ENCODE results near the gene SMARCD2. TPM values are rescaled to one million over a fixed set of nuclear protein-coding genes. Genes with fewer than 3 reads are reported as not detected.
"Not testable (repeated sequence)": the region's sequence is repeated elsewhere in the genome, so short reads cannot be mapped to it uniquely, and the experiment has no call there.

The SMARCD2 gene
- total RNA-seq (2014; rRNA removed; shearing (Covaris generic)): 35.7 and 38.5 TPM in 2 replicates

DNA sequence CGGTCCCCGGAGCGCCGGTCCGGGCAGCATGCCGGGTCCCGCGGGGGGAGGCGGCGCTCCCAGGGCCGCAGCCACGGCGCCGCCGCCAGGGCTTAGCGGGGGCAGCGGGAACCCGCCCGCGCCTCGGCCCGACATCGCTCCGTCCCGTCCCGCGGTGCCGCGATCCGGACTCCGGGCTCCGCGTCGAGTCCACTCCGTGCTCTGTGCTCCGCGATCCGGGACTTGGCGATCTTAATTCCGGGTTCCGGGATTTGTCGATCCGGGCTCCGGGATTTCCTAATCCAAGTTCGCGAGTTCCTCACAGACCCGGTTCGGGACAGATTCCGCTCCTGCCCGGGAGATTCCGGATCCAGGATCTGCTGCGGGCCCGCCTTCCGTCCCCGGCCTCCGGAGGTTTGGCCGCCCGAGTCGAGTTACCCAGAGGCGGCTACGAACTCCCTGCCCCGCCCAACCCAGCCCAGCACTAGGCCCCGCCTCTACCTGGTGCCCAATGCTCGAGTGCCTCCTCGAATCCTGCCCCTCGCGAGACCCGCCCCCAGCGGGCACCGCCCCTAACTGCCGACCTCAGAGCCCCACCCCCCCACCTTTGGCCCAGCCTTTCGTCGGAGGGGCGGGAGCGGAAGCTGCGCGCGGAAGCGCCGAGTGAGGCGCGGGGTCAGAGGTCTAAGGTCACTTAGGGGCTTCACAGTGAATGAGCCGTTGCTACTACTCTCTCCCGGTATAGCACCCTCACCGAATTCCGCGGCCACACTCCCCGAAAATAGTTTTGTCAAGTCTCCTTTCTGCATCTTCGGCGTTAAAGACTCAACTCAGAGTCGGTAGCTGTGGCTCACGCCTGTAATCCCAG, at the start of gene SMARCD2:
TSS of gene SMARCD2 (minus strand) at position 146 of the 847 bp plus-strand sequence. CDS start at position 135, 11 bp downstream.
- peak within 1 kb of the TSS; percentile 57 for H3K27ac ChIP-seq
- peak; percentile 97 to 98 for DNase-seq
- H3K9me3 ChIP-seq (replicated peaks): no peaks in the 10 kb centered on the region
- no peaks in the 10 kb centered on the region for H3K36me3 ChIP-seq
- H3K27me3 ChIP-seq: no peaks in the 10 kb centered on the region
- H3K4me3 ChIP-seq: peak within 1 kb of the TSS; percentile 83
- peaks cover 11% of the 10 kb centered on the region; the same call in 1 of the 2 replicates for H3K4me1 ChIP-seq

DNA sequence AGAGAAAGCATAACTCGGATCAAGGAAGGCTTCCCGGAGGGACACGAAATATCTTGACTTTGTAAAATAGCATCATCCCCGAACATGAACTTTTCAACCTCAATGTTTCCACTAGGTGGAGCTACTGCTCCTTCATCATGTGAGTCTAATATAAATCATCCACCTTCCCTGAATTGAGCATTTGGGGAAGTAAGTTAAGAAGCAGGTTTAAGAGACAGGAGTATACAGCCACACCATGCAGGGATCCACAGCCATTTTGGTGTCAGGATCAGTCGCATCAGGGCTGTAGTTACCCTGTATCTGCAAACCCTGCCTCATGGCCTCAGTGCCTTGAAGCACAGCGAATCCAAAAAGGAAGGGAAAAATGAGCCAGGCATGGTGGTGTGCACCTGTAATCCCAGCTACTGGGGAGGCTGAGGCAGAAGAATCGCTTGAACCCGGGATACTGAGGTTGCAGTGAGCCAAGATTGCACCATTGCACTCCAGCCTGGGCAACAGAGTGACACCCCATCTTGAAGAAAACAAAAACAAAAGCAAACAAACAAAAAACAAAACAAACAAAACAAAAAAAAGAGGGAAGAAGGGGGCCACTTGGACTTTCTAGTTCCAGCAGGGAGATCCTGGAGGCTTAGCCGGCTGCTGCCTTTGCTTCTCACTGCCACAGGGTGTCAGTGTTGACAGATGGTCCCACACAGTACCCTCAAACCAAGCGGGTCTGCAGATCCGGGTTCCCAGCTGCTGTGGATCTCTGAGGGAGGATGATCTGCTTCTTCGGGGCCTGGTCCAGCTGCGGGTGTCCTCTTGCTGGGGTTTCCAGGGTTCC, 46.8 kb upstream of the SMARCD2 start:
- not testable (repeated sequence) for H3K27ac ChIP-seq; H3K9me3 ChIP-seq (replicated peaks)
- peak; percentile 39 to 51 for DNase-seq

DNA sequence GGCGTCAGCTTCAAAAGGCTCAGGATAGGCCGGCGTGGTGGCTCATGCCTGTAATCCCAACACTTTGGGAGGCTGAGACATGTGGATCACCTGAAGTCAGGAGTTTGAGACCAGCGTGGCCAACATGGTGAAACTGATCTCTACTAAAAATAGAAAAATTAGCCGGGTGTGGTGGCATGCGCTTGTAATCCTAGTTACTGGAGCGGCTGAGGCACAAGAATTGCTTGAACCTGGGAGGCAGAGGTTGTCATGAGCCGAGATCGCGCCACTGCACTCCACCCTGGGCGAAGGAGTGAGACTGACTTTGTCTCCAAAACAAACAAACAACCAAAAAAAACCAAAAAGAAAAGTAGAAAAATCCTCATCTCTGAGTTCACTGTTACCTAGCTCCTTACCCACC, 42.6 kb upstream of the SMARCD2 start:
- DNase-seq; H3K36me3 ChIP-seq; H3K27ac ChIP-seq; H3K9me3 ChIP-seq (replicated peaks); H3K4me3 ChIP-seq; H3K4me1 ChIP-seq; H3K27me3 ChIP-seq: not testable (repeated sequence)

More for the DNA sequence above, 46.8 kb upstream of the SMARCD2 start:
- not testable (repeated sequence) for H3K4me3 ChIP-seq, H3K27me3 ChIP-seq, H3K4me1 ChIP-seq, H3K36me3 ChIP-seq

DNA sequence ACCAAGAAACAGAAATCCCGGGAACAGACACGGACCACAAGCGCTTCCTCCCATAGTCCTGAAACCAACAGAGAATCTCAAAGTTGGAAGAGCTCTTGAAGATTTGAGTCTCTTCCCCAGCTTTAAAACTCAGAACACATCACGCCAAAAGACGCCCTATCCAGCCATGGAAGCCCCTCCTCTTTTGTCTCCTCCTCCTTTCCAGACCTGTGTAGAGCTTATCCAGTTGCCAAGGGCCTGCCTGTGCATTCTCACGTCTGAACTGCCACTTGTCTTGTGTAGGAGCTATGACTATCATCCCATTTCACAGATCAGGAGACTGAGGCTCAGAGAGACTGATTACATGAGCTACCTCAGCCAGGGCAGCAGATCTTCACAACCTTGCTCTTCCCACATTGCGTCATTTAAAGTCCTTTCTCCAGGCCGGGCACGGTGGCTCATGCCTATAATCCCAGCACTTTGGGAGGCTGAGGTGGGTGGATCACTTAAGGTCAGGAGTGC, 40.2 kb upstream of the SMARCD2 start:
- not testable (repeated sequence) for DNase-seq; H3K4me3 ChIP-seq; H3K27ac ChIP-seq; H3K9me3 ChIP-seq (replicated peaks); H3K27me3 ChIP-seq; H3K36me3 ChIP-seq; H3K4me1 ChIP-seq

DNA sequence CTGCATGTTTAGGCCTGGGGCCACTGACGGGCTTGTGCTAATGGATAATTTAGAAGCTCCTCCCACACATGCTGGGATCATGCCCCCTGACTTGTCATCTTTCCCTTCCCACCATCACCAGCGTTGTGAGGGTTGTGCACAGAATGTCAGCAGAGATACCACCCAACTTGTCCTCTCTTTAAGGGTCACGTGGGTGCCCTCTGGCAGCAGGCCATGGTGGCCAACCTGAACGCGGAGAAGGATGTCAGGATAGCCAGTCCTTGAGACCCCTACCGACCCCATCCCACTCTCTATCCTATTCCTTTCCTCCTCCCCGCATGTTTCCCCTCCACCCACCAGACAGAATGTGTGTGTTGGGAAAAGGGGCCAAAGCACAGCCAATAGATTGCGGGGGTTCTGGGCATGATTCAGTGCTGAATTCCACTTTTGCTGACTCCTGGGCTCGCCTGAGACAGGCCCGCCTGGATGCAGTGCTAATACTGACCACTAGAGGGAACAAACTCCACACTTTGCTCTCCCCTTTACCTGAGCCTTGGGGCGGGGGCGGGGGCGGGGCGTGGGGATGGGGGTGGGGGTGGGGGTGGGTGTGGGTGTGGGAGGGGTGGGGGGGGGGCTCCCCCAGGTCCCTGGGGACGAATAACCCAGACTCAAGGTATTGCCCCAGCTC, 39.6 kb upstream of the SMARCD2 start, which contains the start of gene GH2:
TSS of gene GH2 (minus strand) at position 10 of the 667 bp plus-strand sequence. CDS start 143 bp downstream, outside the sequence.
- peak; percentile 37 to 63 for DNase-seq
- no peak within 1 kb of the TSS for H3K4me3 ChIP-seq
- H3K9me3 ChIP-seq (replicated peaks): no peaks in the 10 kb centered on the region
- H3K27ac ChIP-seq: no peak within 1 kb of the TSS
- no peaks in the 10 kb centered on the region for H3K36me3 ChIP-seq
- H3K27me3 ChIP-seq: no peaks in the 10 kb centered on the region
- no peaks in the 10 kb centered on the region for H3K4me1 ChIP-seq

DNA sequence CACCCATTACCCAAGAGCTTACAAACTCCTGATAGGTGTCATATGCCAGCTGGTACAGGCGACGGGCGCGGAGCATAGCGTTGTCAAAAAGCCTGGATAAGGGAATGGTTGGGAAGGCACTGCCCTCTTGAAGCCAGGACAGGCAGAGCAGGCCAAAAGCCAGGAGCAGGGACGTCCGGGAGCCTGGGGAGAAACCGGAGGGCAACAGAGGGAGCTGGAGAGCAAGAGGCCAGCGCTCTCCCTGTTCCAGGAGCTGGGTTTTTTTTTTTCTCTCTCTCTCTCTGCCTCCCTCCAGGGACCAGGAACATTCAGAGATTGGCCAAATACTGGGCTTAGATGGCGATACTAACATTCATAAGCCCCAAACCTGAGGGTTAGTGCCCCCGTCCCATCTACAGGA, 38.9 kb upstream of the SMARCD2 start:
- H3K4me1 ChIP-seq; DNase-seq; H3K27me3 ChIP-seq; H3K9me3 ChIP-seq (replicated peaks); H3K27ac ChIP-seq; H3K36me3 ChIP-seq; H3K4me3 ChIP-seq: not testable (repeated sequence)

DNA sequence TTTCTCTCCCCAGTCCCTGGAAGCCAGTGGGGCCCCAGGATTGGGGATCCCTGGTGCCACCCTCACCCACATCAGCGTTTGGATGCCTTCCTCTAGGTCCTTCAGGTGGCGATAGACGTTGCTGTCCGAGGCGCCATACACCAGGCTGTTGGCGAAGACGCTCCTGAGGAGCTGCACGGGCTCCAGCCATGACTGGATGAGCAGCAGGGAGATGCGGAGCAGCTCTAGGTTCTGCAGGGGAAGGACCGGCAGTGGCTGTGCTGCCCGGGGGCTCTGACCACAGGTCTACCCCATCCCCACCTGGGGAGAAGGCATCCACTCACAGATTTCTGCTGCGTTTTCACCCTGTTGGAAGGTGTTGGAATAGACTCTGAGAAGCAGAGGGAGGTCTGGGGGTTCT, 38.2 kb upstream of the SMARCD2 start:
- Histone ChIP-seq H3K27me3 (no peaks in the 10 kb centered on the region), H3K9me3 (replicated peaks) (no peaks in the 10 kb centered on the region), H3K4me3 (no peak overlapping the region), H3K27ac (no peak overlapping the region), H3K36me3 (no peaks in the 10 kb centered on the region), H3K4me1 (no peaks in the 10 kb centered on the region)
- DNase-seq: no peak

DNA sequence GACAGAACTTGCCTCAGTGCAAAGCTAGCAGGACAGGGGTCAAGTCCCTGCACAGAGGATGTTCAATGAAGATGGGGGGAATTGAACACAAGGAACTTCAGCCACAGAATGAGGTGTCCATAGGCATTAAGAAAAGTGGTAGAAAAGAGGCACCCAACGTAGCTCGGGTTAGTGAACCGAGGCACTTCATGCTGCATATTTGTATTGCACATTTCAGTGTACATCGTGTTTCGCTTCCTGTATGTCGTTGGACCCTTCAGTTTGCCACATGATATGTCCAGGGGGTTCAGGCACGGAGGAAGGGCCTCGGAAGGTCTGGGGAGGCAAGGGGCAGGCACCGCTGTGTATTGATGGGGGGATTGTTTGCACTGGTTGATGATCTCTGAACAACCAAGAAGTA, 35.9 kb upstream of the SMARCD2 start:
- not testable (repeated sequence) for H3K9me3 ChIP-seq (replicated peaks); H3K4me3 ChIP-seq; H3K27me3 ChIP-seq; H3K36me3 ChIP-seq; H3K4me1 ChIP-seq; H3K27ac ChIP-seq; DNase-seq

DNA sequence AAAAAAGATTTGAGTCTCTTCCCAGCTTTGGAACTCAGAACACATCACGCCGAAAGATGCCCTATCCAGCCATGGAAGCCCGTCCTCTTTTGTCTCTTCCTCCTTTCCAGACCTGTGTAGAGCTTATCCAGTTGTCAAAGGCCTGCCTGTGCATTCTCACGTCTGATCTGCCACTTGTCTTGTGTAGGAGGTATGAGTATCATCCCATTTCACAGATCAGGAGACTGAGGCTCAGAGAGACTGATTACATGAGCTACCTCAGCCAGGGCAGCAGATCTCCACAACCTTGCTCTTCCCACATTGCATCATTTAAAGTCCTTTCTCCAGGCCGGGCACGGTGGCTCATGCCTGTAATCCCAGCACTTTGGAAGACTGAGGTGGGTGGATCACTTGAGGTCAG, 32.2 kb upstream of the SMARCD2 start:
- not testable (repeated sequence) for H3K4me1 ChIP-seq

DNA sequence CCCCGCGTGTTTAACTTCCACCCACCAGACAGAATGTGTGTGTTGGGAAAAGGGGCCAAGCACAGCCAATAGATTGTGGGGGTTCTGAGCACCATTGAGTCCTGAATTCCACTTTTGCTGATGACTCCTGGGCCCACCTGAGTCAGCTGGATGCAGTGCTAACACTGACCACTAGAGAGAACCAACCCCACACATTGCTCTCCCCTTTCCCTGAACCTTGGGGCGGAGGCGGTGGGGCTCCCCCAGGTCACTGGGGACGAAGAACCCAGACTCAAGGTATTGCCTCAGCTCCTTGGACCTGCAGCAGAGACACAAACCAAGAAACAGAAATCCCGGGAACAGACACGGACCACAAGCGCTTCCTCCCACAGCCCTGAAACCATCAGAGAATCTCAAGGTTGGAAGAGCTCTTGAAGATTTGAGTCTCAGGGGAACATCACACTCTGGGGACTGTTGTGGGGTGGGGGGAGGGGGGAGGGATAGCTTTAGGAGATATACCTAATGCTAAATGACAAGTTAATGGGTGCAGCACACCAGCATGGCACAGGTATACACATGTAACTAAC, 31.7 kb upstream of the SMARCD2 start:
- H3K27me3 ChIP-seq; DNase-seq; H3K4me3 ChIP-seq; H3K27ac ChIP-seq; H3K9me3 ChIP-seq (replicated peaks); H3K4me1 ChIP-seq; H3K36me3 ChIP-seq: not testable (repeated sequence)

More for the DNA sequence above, 32.2 kb upstream of the SMARCD2 start:
- not testable (repeated sequence) for H3K4me3 ChIP-seq; H3K9me3 ChIP-seq (replicated peaks); H3K36me3 ChIP-seq; H3K27ac ChIP-seq; DNase-seq; H3K27me3 ChIP-seq

DNA sequence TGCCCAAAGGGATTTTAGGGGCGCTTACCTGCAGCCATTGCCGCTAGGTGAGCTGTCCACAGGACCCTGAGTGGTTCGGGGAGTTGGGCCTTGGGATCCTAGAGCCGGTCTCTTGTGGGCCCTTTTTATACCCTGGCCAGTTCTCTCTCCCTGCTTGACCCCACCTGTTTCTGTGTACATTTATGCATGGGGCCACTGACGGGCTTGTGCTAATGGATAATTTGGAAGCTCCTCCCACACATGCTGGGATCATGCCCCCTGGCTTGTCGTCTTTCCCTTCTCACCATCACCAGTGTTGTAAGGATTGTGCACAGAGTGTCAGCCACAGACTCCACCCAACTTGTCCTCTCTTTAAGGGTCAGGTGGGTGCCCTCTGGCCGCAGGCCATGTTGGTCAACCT, 31.1 kb upstream of the SMARCD2 start, which contains the start of gene CSH2:
TSS of gene CSH2 (minus strand) at position 101 of the 400 bp plus-strand sequence. CDS start at position 38, 63 bp downstream.
- H3K27ac ChIP-seq; H3K4me3 ChIP-seq; DNase-seq; H3K36me3 ChIP-seq; H3K4me1 ChIP-seq; H3K9me3 ChIP-seq (replicated peaks); H3K27me3 ChIP-seq: not testable (repeated sequence)

DNA sequence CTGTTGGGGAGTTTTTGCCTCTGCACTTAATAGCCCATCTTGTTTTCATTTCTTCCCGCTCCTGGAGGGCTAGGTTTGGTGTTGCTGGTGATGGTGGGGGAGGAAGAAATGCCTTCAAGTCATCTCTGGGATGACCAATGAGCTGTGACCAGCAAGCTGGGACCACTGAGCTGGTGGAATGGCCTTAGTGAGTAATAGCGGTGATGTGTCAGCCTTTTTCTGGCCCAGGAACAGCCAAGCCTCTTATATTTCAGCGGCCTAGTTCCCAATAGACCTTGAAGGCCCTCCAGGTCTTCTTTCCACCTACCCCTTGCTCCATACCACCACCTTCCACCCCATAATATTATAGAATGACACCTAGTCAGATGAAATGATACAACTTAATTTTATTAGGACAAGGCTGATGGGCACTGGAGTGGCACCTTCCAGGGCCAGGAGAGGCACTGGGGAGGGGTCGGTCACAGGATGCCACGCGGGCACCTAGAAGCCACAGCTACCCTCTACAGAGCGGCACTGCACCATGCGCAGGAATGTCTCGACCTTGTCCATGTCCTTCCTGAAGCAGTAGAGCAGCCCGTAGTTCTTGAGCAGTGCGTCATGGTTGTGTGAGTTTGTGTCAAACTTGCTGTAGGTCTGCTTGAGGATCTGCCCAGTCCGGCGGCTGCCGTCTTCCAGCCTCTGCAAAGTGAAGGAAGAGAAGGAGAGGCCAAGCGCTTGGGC, 29.3 kb upstream of the SMARCD2 start:
- not testable (repeated sequence) for H3K4me1 ChIP-seq, H3K27me3 ChIP-seq, DNase-seq

DNA sequence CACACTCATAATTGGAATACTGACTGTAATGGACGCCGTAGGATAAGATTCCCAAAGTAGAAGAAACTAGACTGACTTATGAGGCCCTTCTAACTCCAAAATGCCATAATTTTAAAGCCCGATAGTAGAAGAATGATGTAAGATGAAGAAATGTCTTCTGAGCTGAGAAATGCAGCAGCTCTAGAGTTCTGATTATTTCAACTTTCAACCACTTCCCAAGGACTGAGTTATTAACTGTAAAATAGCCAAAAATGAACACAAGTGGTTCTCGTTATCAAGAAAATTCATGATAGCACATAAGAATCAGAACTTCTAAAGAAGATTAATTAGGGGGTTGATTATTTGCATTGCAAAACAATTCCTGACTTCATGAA, 27.8 kb upstream of the SMARCD2 start:
- not testable (repeated sequence) for H3K27ac ChIP-seq; H3K9me3 ChIP-seq (replicated peaks); H3K4me3 ChIP-seq; DNase-seq; H3K36me3 ChIP-seq; H3K27me3 ChIP-seq; H3K4me1 ChIP-seq

More for the DNA sequence above, 29.3 kb upstream of the SMARCD2 start:
- not testable (repeated sequence) for H3K4me3 ChIP-seq; H3K27ac ChIP-seq; H3K36me3 ChIP-seq; H3K9me3 ChIP-seq (replicated peaks)

All from SJCRH30 (cell line).